HEK293 (cell line): ENCODE data around the gene CSK.

Experiments
- CTCF ChIA-PET: fragments of 350-600 bp; formaldehyde crosslinking; extraction: SDS; loops from one replicate; lab custom pipeline; 2021; ENCODE audit warnings: antibody characterized with exemption; lab: Yijun Ruan, JAX
- POLR2A ChIA-PET: fragments of 300-600 bp; formaldehyde crosslinking; extraction: SDS; loops from one replicate; lab custom pipeline; 2020; ENCODE audit warnings: antibody characterized with exemption, inconsistent platforms; lab: Yijun Ruan, JAX
- H3K27ac ChIP-seq: fragments of 200-500 bp; sonication (Bioruptor generic); 2 replicates; pipeline ENCODE4 v1.5.1; 2014; ENCODE audit warnings: low read depth, low read length, control low read depth, inconsistent platforms; ENCODE audit errors: extremely low read depth
- H3K36me3 ChIP-seq, 2 experiments: fragments of 200-500 bp in 1 of 2; sonication (Bioruptor generic) in 1 of 2; 1 replicate in 1 of 2; 2 replicates in 1 of 2; pipeline ENCODE4 v1.5.1; 2014 to 2017; ENCODE audit warnings: inconsistent platforms in 2 of 2, low read length in 2 of 2; ENCODE audit not compliant: control insufficient read depth in 2 of 2, insufficient read depth in 1 of 2
- H3K4me1 ChIP-seq: fragments of 200-500 bp; sonication (Bioruptor generic); 2 replicates; pipeline ENCODE4 v1.5.1; 2014; ENCODE audit warnings: mild to moderate bottlenecking, low read length, inconsistent platforms; ENCODE audit not compliant: control insufficient read depth, insufficient read depth
- H3K4me3 ChIP-seq: 2 replicates; pipeline ENCODE4 v1.5.1; 2011; ENCODE audit warnings: low read depth, mild to moderate bottlenecking, control low read depth, low read length, moderate library complexity
- H3K9me3 ChIP-seq: fragments of 200-500 bp; sonication (Bioruptor generic); 2 replicates; pipeline ENCODE4 v1.5.1; 2014; ENCODE audit warnings: low read depth, low read length, inconsistent platforms; ENCODE audit not compliant: control insufficient read depth, insufficient read depth
- INSM2 ChIP-seq: fragments of 450-650 bp; formaldehyde crosslinking; IDR thresholded peaks from 2 replicates; pipeline ENCODE4 v1.5.1; 2016; ENCODE audit warnings: missing biosample characterization, missing genetic modification characterization
- KLF7 ChIP-seq: fragments of 450-650 bp; formaldehyde crosslinking; IDR thresholded peaks from 2 replicates; pipeline ENCODE4 v1.5.1; 2016; ENCODE audit warnings: missing biosample characterization, missing genetic modification characterization, borderline replicate concordance
- SP7 ChIP-seq: fragments of 450-650 bp; formaldehyde crosslinking; IDR thresholded peaks from 2 replicates; pipeline ENCODE4 v1.5.1; 2016; ENCODE audit warnings: missing biosample characterization, missing genetic modification characterization
- YY2 ChIP-seq: fragments of 450-650 bp; formaldehyde crosslinking; IDR thresholded peaks from 2 replicates; pipeline ENCODE4 v1.5.1; 2016; ENCODE audit warnings: missing biosample characterization, missing genetic modification characterization
- ZFHX2 ChIP-seq: fragments of 450-650 bp; formaldehyde crosslinking; conservative IDR thresholded peaks from 2 replicates; pipeline ENCODE4 v1.5.1; 2016; ENCODE audit warnings: missing biosample characterization, missing genetic modification characterization
- ZNF19 ChIP-seq: fragments of 450-650 bp; formaldehyde crosslinking; IDR thresholded peaks from 2 replicates; pipeline ENCODE4; 2016; ENCODE audit warnings: missing biosample characterization, missing genetic modification characterization, low read depth
- ZNF2 ChIP-seq: fragments of 450-650 bp; formaldehyde crosslinking; IDR thresholded peaks from 2 replicates; pipeline ENCODE4 v1.5.1; 2016; ENCODE audit warnings: missing biosample characterization, missing genetic modification characterization
- ZNF24 ChIP-seq: fragments of 450-650 bp; formaldehyde crosslinking; IDR thresholded peaks from 2 replicates; pipeline ENCODE4 v1.5.1; 2016; ENCODE audit warnings: missing biosample characterization, missing genetic modification characterization
- ZNF274 ChIP-seq, 2 experiments: fragments of 200-500 bp in 1 of 2; fragments of 450-650 bp in 1 of 2; sonication (Bioruptor generic) in 1 of 2; formaldehyde crosslinking in 1 of 2; IDR thresholded peaks; 2 replicates each; pipeline versions ENCODE4 v1.5.1 to v1.6.1; 2014 to 2016; ENCODE audit warnings: borderline replicate concordance in 1 of 2, inconsistent platforms in 1 of 2, low read length in 1 of 2, missing biosample characterization in 1 of 2, missing genetic modification characterization in 1 of 2
- ZNF311 ChIP-seq: fragments of 450-650 bp; formaldehyde crosslinking; IDR thresholded peaks from 2 replicates; pipeline ENCODE4 v1.5.1; 2017; ENCODE audit warnings: missing biosample characterization, missing genetic modification characterization, borderline replicate concordance
- ZNF341 ChIP-seq: fragments of 450-650 bp; formaldehyde crosslinking; IDR thresholded peaks from 2 replicates; pipeline ENCODE4; 2016; ENCODE audit warnings: low read depth, missing biosample characterization, missing genetic modification characterization
- ZNF350 ChIP-seq: fragments of 450-650 bp; formaldehyde crosslinking; IDR thresholded peaks from 2 replicates; pipeline ENCODE4 v1.5.0; 2017; ENCODE audit warnings: missing biosample characterization, mild to moderate bottlenecking, missing genetic modification characterization
- ZNF529 ChIP-seq: fragments of 450-650 bp; formaldehyde crosslinking; IDR thresholded peaks from 2 replicates; pipeline ENCODE4 v1.5.1; 2017; ENCODE audit warnings: missing genetic modification characterization, missing biosample characterization; ENCODE audit not compliant: insufficient replicate concordance
- ZNF548 ChIP-seq: fragments of 450-650 bp; formaldehyde crosslinking; IDR thresholded peaks from 2 replicates; pipeline ENCODE4 v1.5.1; 2016; ENCODE audit warnings: missing biosample characterization, missing genetic modification characterization
- ZNF600 ChIP-seq: fragments of 450-650 bp; formaldehyde crosslinking; IDR thresholded peaks from 2 replicates; pipeline ENCODE4 v1.5.1; 2016; ENCODE audit warnings: missing biosample characterization, missing genetic modification characterization
- ZNF645 ChIP-seq: fragments of 450-650 bp; formaldehyde crosslinking; IDR thresholded peaks from 2 replicates; pipeline ENCODE4; 2016; ENCODE audit warnings: missing biosample characterization, missing genetic modification characterization
- ZNF654 ChIP-seq: fragments of 450-650 bp; formaldehyde crosslinking; IDR thresholded peaks from 2 replicates; pipeline ENCODE4 v1.5.1; 2016; ENCODE audit warnings: low read depth, missing biosample characterization, missing genetic modification characterization
- ZSCAN16 ChIP-seq: fragments of 450-650 bp; formaldehyde crosslinking; IDR thresholded peaks from 2 replicates; pipeline ENCODE4 v1.5.1; 2016; ENCODE audit warnings: missing biosample characterization, missing genetic modification characterization
- ZSCAN5A ChIP-seq: fragments of 450-650 bp; formaldehyde crosslinking; IDR thresholded peaks from 2 replicates; pipeline ENCODE4 v1.5.1; 2016; ENCODE audit warnings: missing biosample characterization, missing genetic modification characterization
- TF ChIP-seq, protein P1 (sequence below): fragments of 450-650 bp; formaldehyde crosslinking; IDR thresholded peaks from 2 replicates; pipeline ENCODE4 v1.5.1; 2017; ENCODE audit warnings: missing biosample characterization, missing genetic modification characterization

The CSK gene

DNA sequence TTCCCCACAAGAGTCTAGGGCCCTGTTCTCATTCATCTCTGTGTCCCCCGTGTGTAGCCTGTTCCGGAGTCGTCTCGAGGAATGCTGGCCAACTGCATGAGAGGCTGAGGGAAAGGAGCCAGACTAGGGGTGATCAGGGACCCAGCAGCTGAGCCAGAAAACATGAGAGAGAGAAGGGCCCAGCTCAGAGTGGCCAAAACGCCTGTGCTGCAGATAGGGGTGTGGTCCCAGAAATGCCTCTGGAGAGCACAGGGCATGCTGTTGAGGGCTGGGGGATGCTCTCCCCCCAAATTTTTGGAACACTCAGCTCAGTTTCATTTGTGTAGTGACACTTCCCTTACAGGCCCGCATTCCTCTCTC lies 19.1 kb upstream of the CSK start:
- TF ChIP-seq ZNF341, result peak; percentile 37; the same call in 1 of the 2 replicates
- no peak for TF ChIP-seq ZNF350
- TF ChIP-seq ZNF311 (tag by site-specific recombination), result no peak
- TF ChIP-seq ZNF654, result no peak
- no peaks in the 10 kb centered on the region for H3K9me3 ChIP-seq
- ChIA-PET POLR2A (interaction anchor here (0.5 kb wide), 1 partner anchor 9 kb away, joined by 5 read pairs; no protein-coding TSS in a partner anchor), CTCF (interaction anchor here (0.7 to 21.6 kb wide), 5 partner anchors 8 to 437 kb away, joined by 3 to 800 read pairs (median 3); no protein-coding TSS in a partner anchor)
- no peaks in the 10 kb centered on the region for H3K36me3 ChIP-seq
- H3K4me1 ChIP-seq, result no peaks in the 10 kb centered on the region
- H3K27ac ChIP-seq, result no peak overlapping the region
- no peak overlapping the region for H3K4me3 ChIP-seq

DNA sequence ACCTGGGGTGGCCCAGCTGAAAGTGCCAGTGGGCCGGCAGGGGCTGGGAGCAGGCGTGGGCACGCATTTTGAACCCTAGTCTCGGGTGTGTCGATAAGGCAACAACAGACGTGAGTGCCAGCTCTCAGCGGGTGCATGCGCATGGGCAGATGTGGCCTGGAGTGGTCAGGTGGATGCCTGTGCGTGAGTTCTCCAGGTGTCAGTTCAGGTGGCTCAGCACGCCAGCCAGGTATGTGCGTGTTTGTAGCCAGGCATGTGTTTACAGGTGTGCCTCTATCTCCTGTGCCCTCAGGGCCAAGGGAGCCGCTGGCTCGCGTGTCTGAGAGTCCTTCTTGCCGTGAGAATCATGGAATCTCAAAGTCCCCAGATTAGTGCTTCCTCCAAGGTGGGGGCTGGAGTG lies 18.5 kb upstream of the CSK start:
- no peak for TF ChIP-seq ZNF274 (IDR thresholded peaks at IDR 0.05; ENCODE audit: low read length)
- TF ChIP-seq ZNF274 (tag by site-specific recombination; IDR thresholded peaks at IDR 0.05; ENCODE audit: borderline replicate concordance), result no peak
- TF ChIP-seq INSM2, result no peak
- TF ChIP-seq ZFHX2 (tag by site-specific recombination), result no peak
- TF ChIP-seq ZNF529, result no peak
- TF ChIP-seq ZNF645 (tag by site-specific recombination), result no peak
- TF ChIP-seq ZSCAN5A (tag by site-specific recombination), result no peak
- TF ChIP-seq ZSCAN16 (tag by site-specific recombination), result no peak
- TF ChIP-seq YY2 (tag by site-specific recombination), result no peak
- no peak for TF ChIP-seq KLF7 (tag by site-specific recombination)
- no peak for TF ChIP-seq ZNF600 (tag by site-specific recombination)
- TF ChIP-seq ZNF19, result no peak
- no peak for TF ChIP-seq ZNF2 (tag by site-specific recombination)
- no peak for TF ChIP-seq SP7 (tag by site-specific recombination)
- TF ChIP-seq ZNF24 (tag by site-specific recombination), result no peak
- TF ChIP-seq ZNF548 (tag by site-specific recombination), result no peak
- TF ChIP-seq, protein P1, sequence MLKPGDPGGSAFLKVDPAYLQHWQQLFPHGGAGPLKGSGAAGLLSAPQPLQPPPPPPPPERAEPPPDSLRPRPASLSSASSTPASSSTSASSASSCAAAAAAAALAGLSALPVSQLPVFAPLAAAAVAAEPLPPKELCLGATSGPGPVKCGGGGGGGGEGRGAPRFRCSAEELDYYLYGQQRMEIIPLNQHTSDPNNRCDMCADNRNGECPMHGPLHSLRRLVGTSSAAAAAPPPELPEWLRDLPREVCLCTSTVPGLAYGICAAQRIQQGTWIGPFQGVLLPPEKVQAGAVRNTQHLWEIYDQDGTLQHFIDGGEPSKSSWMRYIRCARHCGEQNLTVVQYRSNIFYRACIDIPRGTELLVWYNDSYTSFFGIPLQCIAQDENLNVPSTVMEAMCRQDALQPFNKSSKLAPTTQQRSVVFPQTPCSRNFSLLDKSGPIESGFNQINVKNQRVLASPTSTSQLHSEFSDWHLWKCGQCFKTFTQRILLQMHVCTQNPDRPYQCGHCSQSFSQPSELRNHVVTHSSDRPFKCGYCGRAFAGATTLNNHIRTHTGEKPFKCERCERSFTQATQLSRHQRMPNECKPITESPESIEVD (tag by site-specific recombination), result no peak
- Histone ChIP-seq H3K4me3 (no peak overlapping the region), H3K27ac (no peak overlapping the region), H3K36me3 (no peaks in the 10 kb centered on the region), H3K9me3 (no peaks in the 10 kb centered on the region), H3K4me1 (no peaks in the 10 kb centered on the region)
- POLR2A ChIA-PET, result interaction anchor here (0.5 kb wide), 1 partner anchor 9 kb away, joined by 5 read pairs; no protein-coding TSS in a partner anchor
- CTCF ChIA-PET, result interaction anchor here (0.7 to 21.6 kb wide), 5 partner anchors 8 to 436 kb away, joined by 3 to 800 read pairs (median 3); no protein-coding TSS in a partner anchor
